ENCODE data around the gene DSTN. TPM values are rescaled to one million over a fixed set of nuclear protein-coding genes. Genes with fewer than 3 reads are reported as not detected.

The DSTN gene
- total and polyA plus RNA-seq, 9 of the 15 experiments (the other 6 are each of a cell fraction or from before 2014, with no cell fraction given) = 25.7 to 88.3 (median 61.0) TPM

GRCh38 chr20:17630151-17630805 is 60.4 kb downstream of the DSTN start (continued):
- TF ChIP-seq NRF1 (conservative IDR thresholded peaks at IDR 0.05 in 1 of 2, IDR thresholded peaks at IDR 0.05 in 1 of 2) (no peak), ARHGAP35 (IDR thresholded peaks at IDR 0.05; ENCODE audit: partially characterized antibody) (no peak), FOXA1 (IDR thresholded peaks at IDR 0.05; ENCODE audit: borderline replicate concordance) (no peak)

DNA sequence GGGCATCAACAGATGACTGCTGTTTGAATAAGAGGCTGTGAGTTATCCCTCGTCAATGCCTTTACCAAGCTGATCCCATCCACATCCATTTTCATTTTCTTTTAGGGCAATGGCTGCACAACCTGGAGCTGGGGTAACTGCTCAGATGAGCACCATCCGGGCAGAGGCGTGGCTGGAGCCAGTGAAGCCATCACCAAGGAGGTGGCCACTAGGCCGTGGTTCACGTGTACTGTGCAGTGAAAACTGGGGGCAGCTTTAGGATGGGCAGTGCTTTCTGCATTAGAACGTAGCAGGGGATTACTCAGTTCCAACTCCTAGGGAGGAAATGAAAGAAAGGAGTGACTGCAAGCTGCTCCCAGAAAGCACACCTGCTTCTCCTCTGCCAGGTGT is 60.9 kb downstream of the DSTN start:
- no peaks in the 10 kb centered on the region for H3K27me3 ChIP-seq (ENCODE audit: control insufficient read depth in 2 of 2, insufficient read depth in 2 of 2, low read length in 2 of 2)
- H3K79me2 ChIP-seq (ENCODE audit: control insufficient read depth, insufficient read depth, low read length) = no peaks in the 10 kb centered on the region
- intact Hi-C loops (cut with micrococcal nuclease) (no loop called here), in situ Hi-C loops (cut with MboI) (no loop called here)
- no peak overlapping the region for H2AFZ ChIP-seq (ENCODE audit: low read depth, low read length)
- BruUV-seq (replicated peaks) = no TSS peak
- no peak overlapping the region for H3K4me3 ChIP-seq
- no peak for ATAC-seq
- H4K20me1 ChIP-seq (replicated peaks; ENCODE audit: control insufficient read depth, insufficient read depth, low read length) = no peaks in the 10 kb centered on the region
- no peak overlapping the region for H3K4me2 ChIP-seq (ENCODE audit: insufficient read depth, low read length)
- H3K27ac ChIP-seq (ENCODE audit: extremely low read depth, low read depth, low read length) = no peak overlapping the region
- no peak for DNase-seq (ENCODE audit: extremely low read depth in 1 of 4, low spot score in 3 of 4)
- FAIRE-seq = no peak
- H3K9me1 ChIP-seq (ENCODE audit: control insufficient read depth, insufficient read depth, low read length) = no peaks in the 10 kb centered on the region
- H3K36me3 ChIP-seq (ENCODE audit: control insufficient read depth, insufficient read depth, low read length) = peaks cover 26% of the 10 kb centered on the region; the same call in 2 of the 3 replicates
- no peaks in the 10 kb centered on the region for H3K9me3 ChIP-seq (replicated peaks; ENCODE audit: control insufficient read depth, insufficient read depth, low read depth, low read length)
- 95% methylated on average over 6 of the region's 6 CpGs for WGBS (ENCODE audit: insufficient coverage, low coverage, missing lambda C conversion rate)
- H3K9ac ChIP-seq (ENCODE audit: insufficient read depth in 1 of 2, low read depth in 2 of 2, low read length in 2 of 2) = no peak overlapping the region
- POLR2A ChIA-PET = interaction anchor here (0.8 kb wide), 1 partner anchor 521 kb away, joined by 3 read pairs; no protein-coding TSS in a partner anchor
- no peaks in the 10 kb centered on the region for H3K4me1 ChIP-seq (replicated peaks in 1 of 2; ENCODE audit: control insufficient read depth in 2 of 2, insufficient read depth in 2 of 2, low read length in 2 of 2)
- CTCF ChIA-PET (ENCODE audit: low intra/inter-chr PET ratio) = no interaction called here
- TF ChIP-seq PTTG1 (tag; IDR thresholded peaks at IDR 0.05; ENCODE audit: low read depth) (no peak), EGR1 (conservative IDR thresholded peaks at IDR 0.05) (no peak), WHSC1 (IDR thresholded peaks at IDR 0.05; ENCODE audit: low read length) (no peak), ELF1 (tag; IDR thresholded peaks at IDR 0.05) (no peak), ZNF347 (CRISPR knock-in tag; IDR thresholded peaks at IDR 0.05; ENCODE audit: low read depth) (no peak), EP300 (IDR thresholded peaks at IDR 0.05; ENCODE audit: low read length) (no peak), KAT8 (IDR thresholded peaks at IDR 0.05; ENCODE audit: low read depth) (no peak), MTA2 (IDR thresholded peaks at IDR 0.05; ENCODE audit: low read depth) (no peak), SP2 (IDR thresholded peaks at IDR 0.05; ENCODE audit: extremely low read depth, low read depth, low read length, poor library complexity, severe bottlenecking) (no peak), MCM7 (IDR thresholded peaks at IDR 0.05) (no peak), BDP1 (IDR thresholded peaks at IDR 0.05; ENCODE audit: insufficient read depth, insufficient read length) (no peak), SPI1 (IDR thresholded peaks at IDR 0.05; ENCODE audit: borderline replicate concordance, low read depth, low read length) (no peak), L3MBTL2 (IDR thresholded peaks at IDR 0.05) (no peak), MEIS2 (IDR thresholded peaks at IDR 0.05; ENCODE audit: partially characterized antibody) (no peak), CREB1 (IDR thresholded peaks at IDR 0.05) (no peak), CREB1 (CRISPR knock-in tag; IDR thresholded peaks at IDR 0.05) (no peak), SAFB (IDR thresholded peaks at IDR 0.05; ENCODE audit: borderline replicate concordance, low read depth, low read length) (no peak)
- TF ChIP-seq, protein P1, sequence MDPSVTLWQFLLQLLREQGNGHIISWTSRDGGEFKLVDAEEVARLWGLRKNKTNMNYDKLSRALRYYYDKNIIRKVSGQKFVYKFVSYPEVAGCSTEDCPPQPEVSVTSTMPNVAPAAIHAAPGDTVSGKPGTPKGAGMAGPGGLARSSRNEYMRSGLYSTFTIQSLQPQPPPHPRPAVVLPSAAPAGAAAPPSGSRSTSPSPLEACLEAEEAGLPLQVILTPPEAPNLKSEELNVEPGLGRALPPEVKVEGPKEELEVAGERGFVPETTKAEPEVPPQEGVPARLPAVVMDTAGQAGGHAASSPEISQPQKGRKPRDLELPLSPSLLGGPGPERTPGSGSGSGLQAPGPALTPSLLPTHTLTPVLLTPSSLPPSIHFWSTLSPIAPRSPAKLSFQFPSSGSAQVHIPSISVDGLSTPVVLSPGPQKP (CRISPR knock-in tag; IDR thresholded peaks at IDR 0.05) = no peak
- TF ChIP-seq, protein P2, sequence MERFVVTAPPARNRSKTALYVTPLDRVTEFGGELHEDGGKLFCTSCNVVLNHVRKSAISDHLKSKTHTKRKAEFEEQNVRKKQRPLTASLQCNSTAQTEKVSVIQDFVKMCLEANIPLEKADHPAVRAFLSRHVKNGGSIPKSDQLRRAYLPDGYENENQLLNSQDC (CRISPR knock-in tag; IDR thresholded peaks at IDR 0.05) = no peak
- TF ChIP-seq, protein P3, sequence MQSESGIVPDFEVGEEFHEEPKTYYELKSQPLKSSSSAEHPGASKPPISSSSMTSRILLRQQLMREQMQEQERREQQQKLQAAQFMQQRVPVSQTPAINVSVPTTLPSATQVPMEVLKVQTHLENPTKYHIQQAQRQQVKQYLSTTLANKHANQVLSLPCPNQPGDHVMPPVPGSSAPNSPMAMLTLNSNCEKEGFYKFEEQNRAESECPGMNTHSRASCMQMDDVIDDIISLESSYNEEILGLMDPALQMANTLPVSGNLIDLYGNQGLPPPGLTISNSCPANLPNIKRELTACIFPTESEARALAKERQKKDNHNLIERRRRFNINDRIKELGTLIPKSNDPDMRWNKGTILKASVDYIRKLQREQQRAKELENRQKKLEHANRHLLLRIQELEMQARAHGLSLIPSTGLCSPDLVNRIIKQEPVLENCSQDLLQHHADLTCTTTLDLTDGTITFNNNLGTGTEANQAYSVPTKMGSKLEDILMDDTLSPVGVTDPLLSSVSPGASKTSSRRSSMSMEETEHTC (IDR thresholded peaks at IDR 0.05) = no peak
